Brain pericyte (primary cell): ENCODE results near the gene WFDC9.
"Not testable (repeated sequence)": the region's sequence is repeated elsewhere in the genome, so short reads cannot be mapped to it uniquely, and the experiment has no call there.

Source experiments
- DNase-seq: peaks from one replicate; pipeline ENCODE4 v3.0.0-alpha.2; 2012; ENCODE audit warnings: low read depth, low spot score

Gene WFDC9

DNA sequence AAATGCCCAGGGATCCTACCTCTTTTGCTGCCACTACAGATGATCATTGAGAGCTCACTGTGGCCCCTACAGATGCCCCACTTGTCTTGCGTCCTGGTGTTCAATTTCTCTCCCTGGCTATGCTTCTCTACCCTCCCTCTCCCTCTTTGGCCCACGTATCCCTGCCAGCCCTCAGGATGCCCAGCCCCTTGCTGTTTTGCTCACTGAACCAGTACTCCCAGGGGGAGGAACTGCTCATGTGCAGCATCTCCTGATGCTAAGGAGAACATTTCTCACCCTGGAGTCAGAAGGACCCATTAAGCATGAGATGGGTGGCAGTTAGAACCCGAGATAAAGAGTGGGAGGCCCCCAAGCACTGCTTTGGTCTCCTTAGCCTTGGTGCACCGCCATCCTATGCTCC is at the start of gene WFDC9:
Gene WFDC9 (minus strand): TSS at position 101 of the 400 bp plus-strand sequence. CDS start 21,103 bp downstream, outside the sequence.
- DNase-seq: no peak

DNA sequence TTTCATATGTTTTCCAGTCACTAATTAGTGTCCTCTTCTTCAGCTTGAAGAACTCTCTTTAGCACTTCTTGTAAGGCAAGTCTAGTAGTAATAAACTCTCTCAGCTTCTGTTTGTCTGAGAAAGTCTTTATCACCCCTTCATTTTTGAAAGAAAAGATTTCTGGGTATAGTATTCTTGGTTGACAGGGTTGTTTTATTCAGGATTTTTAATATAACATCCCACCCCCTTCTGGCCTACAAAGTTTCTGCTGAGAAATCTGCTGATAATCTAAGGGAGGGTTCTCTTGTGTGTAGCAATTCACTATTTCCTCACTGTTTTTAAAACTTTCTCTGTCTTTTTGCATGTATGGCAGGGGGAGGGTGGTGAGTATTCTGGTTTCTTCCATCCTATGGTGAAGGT is 48.6 kb upstream of the WFDC9 start:
- no peak for DNase-seq

DNA sequence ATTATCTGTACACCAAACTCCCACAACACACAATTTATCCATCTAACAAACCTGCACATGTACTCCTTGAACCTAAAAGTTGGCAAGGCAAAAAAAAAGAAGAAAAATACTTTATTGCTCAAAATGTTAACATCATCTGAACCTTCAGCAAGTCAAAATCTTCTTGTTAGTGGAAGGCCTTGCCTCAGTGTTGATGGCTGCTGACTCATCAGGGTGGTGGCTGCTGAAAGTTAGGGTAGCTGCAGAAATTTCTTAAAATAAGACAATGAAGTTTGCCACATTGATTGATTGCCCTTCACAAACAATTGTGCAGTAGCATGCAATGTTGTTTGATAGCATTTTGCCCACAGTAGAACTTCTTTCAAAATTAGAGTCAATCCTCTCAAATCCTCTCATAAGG is 41.7 kb upstream of the WFDC9 start:
- no peak for DNase-seq

DNA sequence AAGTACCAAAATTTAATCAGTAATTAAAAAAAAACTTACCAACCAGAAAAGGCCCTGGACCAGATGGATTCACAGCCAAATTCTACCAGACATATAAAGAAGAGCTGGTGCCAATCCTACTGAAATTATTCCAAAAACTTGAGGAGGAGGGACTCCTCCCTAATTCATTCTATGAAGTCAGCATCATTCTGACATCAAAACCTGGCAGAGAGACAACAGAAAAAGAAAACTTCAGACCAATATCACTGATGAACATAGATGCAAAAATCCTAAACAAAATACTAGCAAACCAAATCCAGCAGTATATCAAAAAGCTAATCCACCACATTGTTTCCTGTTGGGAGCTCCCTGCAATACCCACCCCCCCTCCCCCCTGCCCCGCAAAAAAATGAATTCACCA is 39.1 kb upstream of the WFDC9 start, which contains the start of gene WFDC11:
Gene WFDC11 (minus strand): TSS at position 101 of the 400 bp plus-strand sequence. CDS start 19,639 bp downstream, outside the sequence.
- no peak for DNase-seq

DNA sequence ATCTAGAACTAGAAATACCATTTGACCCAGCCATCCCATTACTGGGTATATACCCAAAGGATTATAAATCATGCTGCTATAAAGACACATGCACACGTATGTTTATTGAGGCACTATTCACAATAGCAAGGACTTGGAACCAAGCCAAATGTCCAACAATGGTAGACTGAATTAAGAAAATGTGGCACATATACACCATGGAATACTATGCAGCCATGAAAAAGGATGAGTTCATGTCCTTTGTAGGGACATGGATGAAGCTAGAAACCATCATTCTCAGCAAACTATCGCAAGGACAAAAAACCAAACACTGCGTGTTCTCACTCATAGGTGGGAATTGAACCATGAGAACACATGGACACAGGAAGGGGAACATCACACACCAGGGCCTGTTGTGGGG is 26.0 kb upstream of the WFDC9 start:
- DNase-seq: not testable (repeated sequence)

DNA sequence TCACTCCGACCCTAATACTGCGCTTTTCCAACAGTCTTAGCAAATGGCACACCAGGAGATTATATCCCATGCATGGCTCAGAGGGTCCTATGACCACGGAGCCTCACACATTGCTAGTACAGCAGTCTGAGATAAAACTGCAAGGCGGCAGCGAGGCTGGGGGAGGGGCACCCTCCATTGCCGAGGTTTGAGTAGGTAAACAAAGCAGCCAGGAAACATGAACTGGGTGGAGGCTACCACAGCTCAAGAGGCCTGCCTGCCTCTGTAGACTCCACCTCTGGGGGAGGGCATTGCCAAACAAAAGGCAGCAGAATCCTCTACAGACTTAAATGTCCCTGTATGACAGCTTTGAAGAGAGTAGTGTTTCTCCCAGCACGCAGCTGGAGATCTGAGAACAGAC is 20.6 kb upstream of the WFDC9 start:
- DNase-seq: not testable (repeated sequence)

DNA sequence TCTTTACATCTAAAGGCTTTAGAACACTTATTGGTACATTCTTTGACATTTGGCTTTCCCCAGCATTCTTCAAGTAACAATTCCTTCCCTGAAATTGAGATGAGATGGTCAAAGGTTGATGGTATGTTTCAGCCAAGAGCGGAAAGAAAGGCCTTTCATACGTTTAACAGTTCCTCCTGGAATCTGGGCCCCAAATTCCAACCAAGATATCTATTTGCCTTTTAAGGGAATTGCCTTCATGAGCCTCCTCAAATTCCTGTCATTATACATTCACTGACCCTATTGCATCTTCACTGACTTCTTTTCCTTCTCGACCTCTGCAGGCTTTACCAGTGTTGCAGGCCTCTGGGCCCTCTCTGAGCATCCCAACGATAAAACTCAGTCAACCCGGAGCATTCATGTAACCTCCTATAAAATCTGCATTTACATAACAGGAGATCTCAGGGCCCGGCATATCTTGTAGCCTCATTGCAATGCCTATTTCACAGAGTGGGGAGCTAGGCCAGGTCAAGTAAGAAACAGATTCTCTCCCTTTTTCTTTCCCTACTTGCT is 18.3 kb upstream of the WFDC9 start:
- DNase-seq: no peak

DNA sequence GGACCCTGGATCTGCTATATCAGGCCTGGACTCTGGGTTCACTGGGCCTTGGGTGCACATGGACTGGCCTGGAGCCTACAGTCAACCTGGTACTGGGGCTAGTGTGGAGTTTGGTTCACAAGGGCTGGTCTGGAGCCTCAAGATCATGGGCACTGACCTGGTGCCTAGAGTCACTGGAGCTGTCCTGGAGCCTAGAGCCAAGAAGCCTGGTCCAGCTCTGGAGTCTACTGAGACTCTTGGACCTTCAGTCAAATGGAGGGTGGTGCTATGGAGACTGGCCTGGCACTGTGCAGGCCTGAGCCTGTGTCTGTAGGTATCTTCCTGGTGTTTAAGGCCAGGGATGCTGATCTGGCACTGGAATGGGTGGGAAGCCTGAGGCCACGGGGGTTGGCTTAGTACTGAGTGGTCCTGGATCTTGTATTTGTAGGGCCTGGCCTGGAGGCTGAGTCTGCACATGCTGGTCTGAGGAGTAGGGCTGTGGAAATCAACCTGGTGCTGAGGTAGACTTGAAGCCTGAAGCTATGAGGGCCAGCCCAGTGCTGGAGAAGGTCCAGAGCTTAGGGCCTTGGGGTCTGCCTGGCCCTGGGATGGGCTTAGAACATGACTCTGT is 16.5 kb upstream of the WFDC9 start:
- DNase-seq: no peak

DNA sequence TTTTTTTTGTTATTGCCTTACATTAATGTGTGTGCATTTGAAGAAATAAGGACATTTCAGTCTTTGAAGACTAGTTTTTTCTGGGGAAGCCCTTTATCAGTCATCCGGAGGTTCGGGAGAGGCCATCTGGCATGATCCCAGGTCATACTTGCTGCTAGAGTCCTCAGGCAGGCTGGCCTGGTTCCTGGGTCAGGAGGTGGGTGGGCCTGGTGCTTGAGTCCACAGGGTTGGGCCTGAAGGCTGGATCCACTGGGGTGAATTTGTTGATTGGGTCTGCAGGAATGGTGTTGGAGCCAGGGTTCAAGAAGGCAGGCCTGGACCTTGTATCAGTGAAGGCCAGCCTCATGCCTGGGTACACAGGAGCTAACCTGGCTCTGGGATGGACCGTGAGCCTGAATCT is 15.8 kb upstream of the WFDC9 start:
- no peak for DNase-seq

DNA sequence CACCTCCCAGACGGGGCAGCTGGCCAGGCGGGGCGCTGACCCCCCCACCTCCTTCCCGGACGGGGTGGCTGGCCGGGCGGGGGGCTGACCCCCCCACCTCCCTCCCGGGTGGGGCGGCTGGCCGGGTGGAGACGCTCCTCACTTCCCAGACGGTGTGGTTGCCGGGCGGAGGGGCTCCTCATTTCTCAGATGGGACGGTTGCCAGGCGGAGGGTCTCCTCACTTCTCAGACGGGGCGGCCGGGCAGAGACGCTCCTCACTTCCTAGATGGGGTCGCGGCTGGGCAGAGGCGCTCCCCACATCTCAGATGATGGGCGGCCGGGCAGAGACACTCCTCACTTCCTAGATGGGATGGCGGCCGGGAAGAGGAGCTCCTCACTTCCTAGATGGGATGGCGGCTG is 14.8 kb upstream of the WFDC9 start:
- not testable (repeated sequence) for DNase-seq

DNA sequence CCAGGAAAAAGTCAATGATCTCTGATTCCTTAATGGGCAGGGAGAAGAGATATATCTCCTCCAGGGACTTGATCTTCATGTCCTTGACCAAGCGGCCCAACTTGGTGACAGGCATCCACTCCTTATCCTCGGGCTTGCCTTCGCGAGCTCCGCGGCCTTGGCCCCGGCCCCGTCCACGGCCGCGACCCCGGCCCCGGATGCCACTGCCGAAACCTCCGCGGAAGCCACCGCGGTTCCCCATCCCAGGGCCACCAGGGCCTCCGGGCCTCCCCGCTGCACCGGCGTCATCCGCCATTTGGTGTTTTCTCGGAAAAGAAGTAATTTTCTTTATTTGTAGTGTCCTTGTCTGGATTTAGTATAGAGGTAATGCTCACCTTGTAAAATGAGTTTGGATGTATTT is 10.0 kb upstream of the WFDC9 start:
- DNase-seq: not testable (repeated sequence)

DNA sequence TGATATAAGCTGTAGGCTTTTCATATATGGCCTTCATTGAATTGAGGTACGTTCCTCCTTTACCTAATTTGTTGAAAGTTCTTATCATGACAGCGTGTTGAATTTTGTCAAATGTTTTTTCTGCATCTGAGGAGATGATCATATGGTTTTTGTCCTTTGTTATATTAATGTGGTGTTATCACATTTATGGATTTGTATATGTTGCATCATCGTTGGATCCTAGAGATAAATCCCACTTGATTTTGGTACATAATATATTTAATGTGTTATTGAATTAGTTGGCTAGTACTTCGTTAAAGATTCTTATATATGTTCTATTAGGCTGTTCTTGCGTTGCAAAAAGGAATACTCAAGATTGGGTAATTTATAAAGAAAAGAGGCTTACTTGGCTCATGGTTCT is 8.6 kb upstream of the WFDC9 start:
- DNase-seq: no peak

DNA sequence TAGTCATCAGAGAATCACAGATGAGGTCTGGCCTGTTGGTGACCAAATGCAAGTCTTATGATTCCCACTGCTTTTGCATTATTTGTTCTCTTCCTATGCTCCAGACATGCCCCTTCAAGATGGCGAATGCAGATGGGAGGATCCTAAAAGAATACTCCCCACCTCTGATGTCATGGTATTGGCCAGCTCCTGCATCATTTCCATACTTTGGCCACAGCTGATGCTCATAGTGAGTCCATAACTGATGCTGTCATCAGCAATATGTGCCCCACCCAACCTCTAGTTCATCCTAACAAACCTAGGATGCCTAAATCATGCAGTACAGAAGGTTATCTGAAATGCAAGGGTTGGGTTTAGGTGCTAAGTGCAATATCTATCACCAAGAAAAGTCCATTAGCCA is 5.4 kb upstream of the WFDC9 start:
- DNase-seq: no peak

DNA sequence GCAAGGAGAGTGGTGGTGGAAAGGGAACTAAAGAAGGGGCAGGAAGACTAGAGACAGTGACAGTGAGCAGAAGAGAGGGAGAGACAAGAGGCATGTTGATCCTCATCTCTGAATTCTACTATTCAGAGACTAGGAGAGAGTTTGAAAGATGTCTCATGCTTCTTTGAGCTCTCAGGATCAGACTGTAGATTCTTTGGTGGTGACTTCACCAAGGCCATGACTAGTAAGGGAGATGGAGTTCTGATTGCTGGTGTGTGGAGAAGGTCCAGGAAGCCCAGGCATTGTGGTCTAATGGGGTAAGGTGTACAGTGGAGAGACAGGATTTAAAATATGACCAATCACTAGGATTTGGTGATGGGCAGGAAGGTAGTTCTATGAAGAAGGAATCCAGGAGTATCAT is 713 bp downstream of the WFDC9 start:
- no peak for DNase-seq

DNA sequence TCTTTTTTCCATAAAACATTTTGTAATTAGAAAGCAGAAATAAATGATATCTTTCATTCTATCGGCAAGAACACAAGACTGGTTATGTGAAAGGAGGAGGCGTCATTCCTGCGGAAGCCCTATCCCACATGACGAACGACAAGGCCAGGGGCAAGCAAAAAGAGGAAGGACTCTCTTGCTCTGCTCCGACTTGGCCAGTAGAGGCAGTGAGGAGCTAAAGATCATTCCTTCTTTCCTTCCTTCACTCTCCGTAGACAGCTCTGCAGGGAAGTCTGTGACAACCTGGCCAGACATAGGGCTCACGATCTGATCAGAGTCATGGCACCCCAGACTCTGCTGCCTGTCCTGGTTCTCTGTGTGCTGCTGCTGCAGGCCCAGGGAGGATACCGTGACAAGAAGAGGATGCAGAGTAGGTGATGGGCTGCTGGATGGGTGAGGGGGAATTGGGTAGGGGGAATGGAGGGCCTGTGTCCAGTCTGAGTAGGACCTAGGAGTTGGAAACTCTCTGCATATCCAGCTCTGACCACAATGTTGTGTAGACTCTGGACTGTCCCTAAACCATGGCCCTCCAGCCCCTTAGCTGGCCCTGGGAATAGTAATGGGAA is 1.5 kb downstream of the WFDC9 start, which contains the start of gene WFDC10A:
Gene WFDC10A (plus strand): TSS at position 244 of the 605 bp plus-strand sequence. CDS start 75 bp downstream, at position 319.
- DNase-seq: no peak

DNA sequence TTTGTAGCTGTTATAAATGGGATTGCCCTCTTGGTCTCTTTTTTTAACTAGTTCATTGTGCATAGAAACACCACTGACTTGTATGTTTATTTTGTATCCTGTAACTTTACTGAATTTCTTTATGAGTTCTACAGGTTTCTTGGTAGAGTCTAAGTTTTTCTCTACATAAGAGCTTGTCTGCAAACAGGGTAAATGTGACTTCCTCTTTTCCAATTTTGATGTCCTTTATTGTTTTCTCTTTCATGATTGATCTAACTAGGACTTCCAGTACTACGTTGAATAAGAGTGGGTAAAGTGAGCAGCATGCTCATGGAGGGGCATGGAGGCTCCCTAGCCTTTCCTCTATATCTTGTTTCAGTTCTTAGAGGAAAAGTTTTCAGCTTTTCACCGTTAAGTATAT is 4.5 kb downstream of the WFDC9 start:
- DNase-seq: no peak

DNA sequence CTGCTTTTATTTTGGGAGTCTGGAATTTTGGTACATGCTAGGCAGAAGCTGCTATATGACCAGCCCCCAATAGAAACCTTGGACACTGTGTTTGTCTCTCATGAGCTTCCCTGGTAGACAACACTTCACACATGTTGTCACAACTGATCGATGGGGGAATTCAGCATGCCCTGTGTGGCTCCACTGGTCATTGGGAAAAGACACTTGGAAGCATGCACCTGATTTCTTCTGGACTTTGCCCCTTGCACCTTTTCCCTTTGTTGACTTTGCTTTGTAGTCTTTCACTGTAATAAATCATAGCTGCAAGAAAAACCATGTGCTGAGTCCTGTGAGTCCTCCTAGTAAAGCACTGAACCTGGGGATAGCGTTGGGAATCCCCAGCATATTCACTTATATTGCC is 9.5 kb downstream of the WFDC9 start:
- no peak for DNase-seq

DNA sequence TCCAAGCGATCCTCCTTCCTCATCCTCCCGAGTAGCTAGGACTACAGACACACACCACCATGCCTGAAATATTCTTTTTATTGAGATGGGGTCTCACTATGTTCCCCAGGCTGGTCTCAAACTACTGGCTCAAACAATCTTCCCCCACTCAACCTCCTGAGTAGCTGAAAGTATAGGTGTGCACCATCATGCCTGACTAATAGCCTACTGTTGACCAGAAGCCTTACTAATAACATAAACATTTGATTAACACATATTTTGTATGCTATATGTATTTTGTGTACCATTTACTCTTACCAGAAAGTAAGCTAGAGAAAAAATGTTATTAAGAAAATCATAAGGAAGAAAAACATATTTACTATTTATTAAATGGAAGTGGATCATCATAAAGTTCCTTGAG is 13.5 kb downstream of the WFDC9 start:
- DNase-seq: no peak

DNA sequence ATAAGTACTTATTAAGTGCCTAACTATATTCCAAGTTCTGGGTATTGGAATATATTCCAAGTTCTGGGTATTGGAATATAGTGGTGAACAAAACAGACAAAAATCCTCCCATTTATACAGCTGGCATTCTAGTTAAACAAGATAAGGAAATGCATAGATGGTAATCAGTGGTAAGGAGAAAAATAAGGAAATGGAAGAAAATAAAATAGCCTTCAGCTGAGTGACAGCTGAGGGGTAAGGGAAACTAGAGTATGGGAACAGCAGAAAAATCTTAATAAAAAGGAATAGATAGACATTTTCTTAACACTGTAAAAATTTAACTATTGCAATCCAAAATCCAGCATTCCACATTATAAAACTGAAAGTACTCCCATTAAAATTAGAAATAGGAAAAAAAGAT is 18.8 kb downstream of the WFDC9 start:
- no peak for DNase-seq

DNA sequence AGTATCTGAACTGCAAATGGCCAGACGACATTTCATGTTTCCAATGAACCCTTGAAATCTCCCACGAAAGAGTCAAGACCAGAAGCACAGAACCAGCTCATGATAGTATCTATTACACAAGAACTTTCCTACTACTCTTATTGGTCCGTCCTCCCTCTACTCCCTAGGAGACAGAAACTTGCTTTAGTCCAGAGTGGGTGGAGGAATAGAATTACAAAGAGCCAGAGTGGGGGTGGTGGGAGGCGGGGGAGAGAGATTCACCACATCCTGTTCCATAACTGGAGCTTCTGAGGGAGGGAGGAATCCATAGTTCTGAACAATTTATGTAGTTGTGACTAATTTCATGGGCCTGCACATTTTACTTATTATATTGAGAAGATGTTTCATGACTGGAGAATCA is 20.0 kb downstream of the WFDC9 start:
- no peak for DNase-seq

DNA sequence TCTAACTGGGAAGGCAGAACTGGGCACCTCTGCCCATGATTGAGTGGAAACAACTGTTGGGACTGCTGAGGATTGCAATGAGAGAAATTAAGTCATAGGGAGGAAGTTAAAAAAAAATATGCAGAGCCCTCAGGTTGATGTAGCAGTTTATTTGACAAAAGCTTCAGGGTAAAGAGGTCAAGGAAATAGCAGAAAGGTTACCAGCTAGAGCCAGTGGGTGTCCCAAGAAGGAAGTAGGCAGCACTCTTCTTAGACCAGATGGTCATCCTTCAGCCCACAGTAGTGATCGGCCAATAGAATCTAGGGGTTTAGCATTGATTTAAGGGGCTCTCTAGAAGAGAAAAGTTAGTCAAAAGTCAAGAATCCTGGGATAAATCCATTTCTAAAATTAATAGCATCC is 23.3 kb downstream of the WFDC9 start:
- no peak for DNase-seq

DNA sequence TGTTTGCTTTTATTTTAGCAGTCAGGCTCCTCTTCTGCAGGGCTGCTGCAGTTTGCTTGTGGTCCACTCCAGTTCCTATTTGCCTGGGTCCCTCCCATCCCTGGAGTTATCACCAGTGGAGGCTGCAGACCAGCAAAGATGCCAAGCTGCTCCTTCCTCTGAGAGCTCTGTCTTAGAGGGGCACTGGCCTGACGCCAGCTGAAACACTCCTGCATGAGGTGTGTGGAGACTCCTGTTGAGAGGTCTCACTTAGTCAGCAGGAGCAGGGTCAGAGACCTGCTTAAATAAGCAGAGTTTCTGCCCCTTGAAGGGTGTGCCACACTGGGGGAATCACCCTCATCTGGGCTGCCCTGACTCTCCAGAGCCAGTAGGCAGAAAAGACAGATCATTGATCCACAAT is 35.8 kb downstream of the WFDC9 start:
- no peak for DNase-seq

DNA sequence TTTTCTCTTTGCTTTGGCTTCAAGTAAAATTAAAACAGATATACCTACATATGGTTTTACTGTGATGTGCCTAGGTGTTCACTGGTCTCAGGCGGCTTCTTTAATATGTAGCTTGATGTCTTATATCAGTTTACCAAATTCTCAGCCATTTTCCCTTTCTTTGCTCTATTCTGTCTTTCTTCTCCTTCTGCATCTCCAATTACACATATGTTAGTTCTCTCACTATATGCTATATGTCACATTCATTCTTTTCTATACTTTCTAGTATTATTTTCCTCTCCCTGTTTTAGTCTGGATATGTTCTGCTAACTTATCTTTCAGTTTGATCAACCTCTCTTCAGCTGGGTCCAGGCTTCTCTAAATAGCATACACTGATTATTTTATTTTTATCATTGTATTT is 37.6 kb downstream of the WFDC9 start:
- no peak for DNase-seq
